ENCODE data around the gene SPI1.
A peak's percentile ranks its signal among the peaks of the same experiment; 100 is the strongest.

SPI1 gene

GRCh38 chr11:47329987-47330931, 48.1 kb downstream of the SPI1 start:
- TF ChIP-seq ZFX (IDR thresholded peaks at IDR 0.05; ENCODE audit: borderline replicate concordance) (no peak), CTCF (IDR thresholded peaks at IDR 0.05) (no peak)
- H3K27ac ChIP-seq: peak overlapping the region; percentile 33

GRCh38 chr11:47329431-47329986, 48.8 kb downstream of the SPI1 start:
- TF ChIP-seq ZFX (IDR thresholded peaks at IDR 0.05; ENCODE audit: borderline replicate concordance) (no peak), CTCF (IDR thresholded peaks at IDR 0.05) (no peak)
- no peak overlapping the region for H3K27ac ChIP-seq

GRCh38 chr11:47328449-47329390, 49.6 kb downstream of the SPI1 start:
- no peak for TF ChIP-seq CTCF (IDR thresholded peaks at IDR 0.05)
- TF ChIP-seq ZFX (IDR thresholded peaks at IDR 0.05; ENCODE audit: borderline replicate concordance): no peak
- H3K27ac ChIP-seq: no peak overlapping the region

DNA sequence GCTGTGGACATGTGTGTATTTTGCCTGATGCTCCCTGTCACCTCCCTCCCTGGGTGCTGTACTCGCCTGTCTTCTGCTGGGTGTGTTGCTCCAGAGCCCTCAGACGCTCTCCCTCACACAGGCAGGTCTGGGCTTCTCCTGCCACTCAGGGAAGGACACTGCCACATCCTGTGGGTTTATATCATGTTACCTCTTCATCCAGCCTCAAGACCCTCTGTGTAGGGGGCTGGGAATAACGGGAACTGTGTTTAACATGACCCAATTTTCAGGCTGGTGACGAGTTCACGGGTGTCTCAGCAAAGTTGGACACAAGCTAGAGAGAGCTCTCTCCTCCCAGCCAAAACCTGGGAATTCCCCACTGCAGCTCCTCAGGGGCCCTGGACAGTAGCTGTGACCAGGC, 50.4 kb downstream of the SPI1 start:
- H3K27ac ChIP-seq: no peak overlapping the region
- TF ChIP-seq CTCF (IDR thresholded peaks at IDR 0.05) (no peak), ZFX (IDR thresholded peaks at IDR 0.05; ENCODE audit: borderline replicate concordance) (no peak)

DNA sequence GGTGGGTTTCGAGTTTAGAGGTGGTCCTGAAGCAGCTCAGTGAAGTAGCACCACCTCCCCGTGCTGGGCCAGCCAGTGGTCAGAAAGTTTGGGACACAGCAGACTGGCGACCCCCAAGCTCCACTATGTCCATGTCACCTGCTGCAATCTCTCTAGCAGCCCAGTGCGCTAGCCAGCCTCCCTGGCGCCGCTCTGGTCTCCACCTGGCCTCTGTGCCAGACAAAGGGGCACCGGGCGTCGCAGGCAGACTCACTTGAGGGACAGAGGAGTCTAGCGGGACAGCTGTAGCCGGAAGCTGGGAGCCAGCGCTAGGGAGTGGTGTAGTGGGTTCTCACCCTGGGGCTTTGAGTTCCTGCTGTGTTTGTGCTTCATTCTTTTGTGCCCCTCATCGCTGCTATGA, 51.3 kb downstream of the SPI1 start:
- H3K27ac ChIP-seq: no peak overlapping the region
- no peak for TF ChIP-seq ZFX (IDR thresholded peaks at IDR 0.05; ENCODE audit: borderline replicate concordance)
- no peak for TF ChIP-seq CTCF (IDR thresholded peaks at IDR 0.05)

GRCh38 chr11:47326198-47326597, 52.1 kb downstream of the SPI1 start:
- no peak for TF ChIP-seq ZFX (IDR thresholded peaks at IDR 0.05; ENCODE audit: borderline replicate concordance)
- no peak for TF ChIP-seq CTCF (IDR thresholded peaks at IDR 0.05)
- H3K27ac ChIP-seq: no peak overlapping the region
